Spleen (tissue), 7 donors: ENCODE data around the gene RBM18.

Experiments used
- POLR2AphosphoS5 ChIP-seq, 3 donors: sonication (generic); formaldehyde crosslinking; IDR thresholded peaks; one replicate each; pipeline ENCODE4 v1.5.1; 2017; ENCODE audit warnings: antibody characterized with exemption in 3 of 3
- TF ChIP-seq, protein P1 (sequence below), 11 experiments: fragments of 200-600 bp in 7 of 11; fragments of 450-650 bp in 4 of 11; sonication (generic) in 4 of 11; IDR thresholded peaks in 8 of 11; conservative IDR thresholded peaks in 3 of 11; 1 replicate in 7 of 11; 2 replicates in 4 of 11; pipeline versions ENCODE4 v1.4.0 to v1.8.0; 2016 to 2021; ENCODE audit warnings: antibody characterized with exemption in 11 of 11, inconsistent platforms in 4 of 11, mild to moderate bottlenecking in 1 of 11
- donor health status: DM: no; HTN: no; CAD: no; lungs with moderate emphysema.
- donor health status: DM: no; HTN: no; CAD: no.
- donor health status: DM: no; HTN: no; CAD: no.

DNA sequence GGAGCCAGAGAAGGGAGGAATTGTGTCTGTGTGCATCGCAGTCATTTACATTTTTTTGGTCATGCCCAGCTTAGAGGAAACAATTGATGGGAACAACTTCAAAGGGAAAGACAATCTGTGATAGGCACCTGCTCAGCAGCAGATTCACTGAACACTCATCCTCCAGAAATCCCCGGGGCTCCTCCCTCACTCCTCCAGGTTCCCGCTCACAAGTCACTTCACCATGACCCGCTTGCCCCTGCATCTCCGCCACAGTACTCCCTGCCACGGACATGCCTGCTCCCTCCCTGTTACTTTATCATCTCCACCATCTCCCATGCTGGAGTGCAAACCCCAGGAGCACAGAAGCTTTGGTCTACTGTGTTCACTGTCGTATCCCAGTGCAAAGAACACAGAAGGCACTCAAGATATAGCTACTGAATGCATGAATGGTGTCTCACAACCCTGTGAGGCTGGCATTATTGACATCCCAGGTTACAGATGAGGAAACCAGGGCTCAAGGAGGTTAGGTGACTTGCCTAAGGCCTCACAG lies 52.1 kb downstream of the RBM18 start:
- no peak for TF ChIP-seq POLR2AphosphoS5 (IDR thresholded peaks at IDR 0.05)
- TF ChIP-seq, protein P1, sequence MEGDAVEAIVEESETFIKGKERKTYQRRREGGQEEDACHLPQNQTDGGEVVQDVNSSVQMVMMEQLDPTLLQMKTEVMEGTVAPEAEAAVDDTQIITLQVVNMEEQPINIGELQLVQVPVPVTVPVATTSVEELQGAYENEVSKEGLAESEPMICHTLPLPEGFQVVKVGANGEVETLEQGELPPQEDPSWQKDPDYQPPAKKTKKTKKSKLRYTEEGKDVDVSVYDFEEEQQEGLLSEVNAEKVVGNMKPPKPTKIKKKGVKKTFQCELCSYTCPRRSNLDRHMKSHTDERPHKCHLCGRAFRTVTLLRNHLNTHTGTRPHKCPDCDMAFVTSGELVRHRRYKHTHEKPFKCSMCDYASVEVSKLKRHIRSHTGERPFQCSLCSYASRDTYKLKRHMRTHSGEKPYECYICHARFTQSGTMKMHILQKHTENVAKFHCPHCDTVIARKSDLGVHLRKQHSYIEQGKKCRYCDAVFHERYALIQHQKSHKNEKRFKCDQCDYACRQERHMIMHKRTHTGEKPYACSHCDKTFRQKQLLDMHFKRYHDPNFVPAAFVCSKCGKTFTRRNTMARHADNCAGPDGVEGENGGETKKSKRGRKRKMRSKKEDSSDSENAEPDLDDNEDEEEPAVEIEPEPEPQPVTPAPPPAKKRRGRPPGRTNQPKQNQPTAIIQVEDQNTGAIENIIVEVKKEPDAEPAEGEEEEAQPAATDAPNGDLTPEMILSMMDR (IDR thresholded peaks at IDR 0.05 in 8 of 11, conservative IDR thresholded peaks at IDR 0.05 in 3 of 11), result no peak
